Endothelial cell of umbilical vein (primary cell): Measurements from ENCODE around the gene GPR176. TPM values are rescaled to one million over a fixed set of nuclear protein-coding genes. Genes with fewer than 3 reads are reported as not detected.

Experiments used
- BruUV-seq: library from RNA; stranded (reverse); fragments of 400-500 nt; replicated peaks from 2 replicates; lab custom pipeline; 2021; lab: Mats Ljungman, UMichigan
- CTCF ChIA-PET: fragments of 300-600, 350-600 bp; sonication (Branson Sonifier 250); formaldehyde crosslinking; loops from one replicate; lab custom pipeline; 2021; ENCODE audit warnings: antibody characterized with exemption, inconsistent platforms; lab: Charles Lee
- POLR2A ChIA-PET: fragments of 300-600, 350-600 bp; sonication (Branson Sonifier 250); formaldehyde crosslinking; loops from one replicate; lab custom pipeline; 2021; ENCODE audit warnings: antibody characterized with exemption, inconsistent platforms; lab: Charles Lee
- DNase-seq: peaks from one replicate; pipeline ENCODE4 v3.0.0-alpha.2; 2011; ENCODE audit warnings: low read depth, low spot score
- FAIRE-seq: peaks from 2 replicates; lab custom pipeline; 2011; peaks lifted over from hg19 to GRCh38; lab: Jason Lieb, UNC
- H2AFZ ChIP-seq: 2 replicates; pipeline ENCODE4 v1.6.0; 2012; ENCODE audit warnings: low read depth, low read length, control low read depth, inconsistent platforms
- H3K27ac ChIP-seq: 2 replicates; pipeline ENCODE4 v1.5.1; 2011; ENCODE audit warnings: low read depth, mild to moderate bottlenecking, control low read depth, low read length, moderate library complexity; ENCODE audit not compliant: insufficient read depth
- H3K27me3 ChIP-seq, 2 experiments: 2 replicates each; pipeline versions ENCODE4 v1.6.0 to v1.6.1; 2011; ENCODE audit warnings: low read length in 2 of 2, mixed read lengths in 1 of 2; ENCODE audit not compliant: control insufficient read depth in 2 of 2, insufficient read depth in 2 of 2
- H3K36me3 ChIP-seq, 2 experiments: 2 replicates in 1 of 2; 3 replicates in 1 of 2; pipeline ENCODE4 v1.5.1; 2011; ENCODE audit warnings: low read length in 2 of 2, mild to moderate bottlenecking in 1 of 2, moderate library complexity in 1 of 2; ENCODE audit not compliant: control insufficient read depth in 2 of 2, insufficient read depth in 2 of 2; ENCODE audit errors: extremely low read depth in 1 of 2
- H3K4me1 ChIP-seq: 3 replicates; pipeline ENCODE4 v1.5.1; 2011; ENCODE audit warnings: mild to moderate bottlenecking, low read length; ENCODE audit not compliant: control insufficient read depth, insufficient read depth; ENCODE audit errors: extremely low read depth
- H3K4me2 ChIP-seq: 2 replicates; pipeline ENCODE4 v1.6.1; 2011; ENCODE audit warnings: low read length, control low read depth, mixed read lengths; ENCODE audit not compliant: insufficient read depth
- H3K4me3 ChIP-seq, 3 experiments: fragments of 200-600 bp in 1 of 3; sonication (generic), shearing (Covaris generic) in 1 of 3; replicated peaks in 1 of 3; 2 replicates each; pipeline ENCODE4 v1.5.1; 2011 to 2016; ENCODE audit warnings: control low read depth in 3 of 3, low read length in 3 of 3, mild to moderate bottlenecking in 2 of 3, inconsistent platforms in 1 of 3, low read depth in 1 of 3, moderate library complexity in 1 of 3; ENCODE audit not compliant: insufficient read depth in 1 of 3
- H3K79me2 ChIP-seq: 2 replicates; pipeline ENCODE4 v1.6.0; 2012; ENCODE audit warnings: low read length, inconsistent platforms; ENCODE audit not compliant: control insufficient read depth, insufficient read depth
- H3K9ac ChIP-seq: replicated peaks from 2 replicates; pipeline ENCODE3; 2011; ENCODE audit warnings: low read length, control low read depth; ENCODE audit not compliant: insufficient read depth; ENCODE audit errors: extremely low read depth
- H3K9me1 ChIP-seq: replicated peaks from 3 replicates; pipeline ENCODE4 v1.6.0; 2011; ENCODE audit warnings: mild to moderate bottlenecking, low read length; ENCODE audit not compliant: control insufficient read depth, insufficient read depth; ENCODE audit errors: extremely low read depth
- H3K9me3 ChIP-seq: replicated peaks from 2 replicates; pipeline ENCODE4 v1.5.1; 2012; ENCODE audit warnings: low read length, inconsistent platforms; ENCODE audit not compliant: control insufficient read depth, insufficient read depth
- H4K20me1 ChIP-seq: replicated peaks from 2 replicates; pipeline ENCODE3; 2011; ENCODE audit warnings: mild to moderate bottlenecking, low read length; ENCODE audit not compliant: control insufficient read depth, insufficient read depth; ENCODE audit errors: extremely low read depth
- CTCF ChIP-seq, 2 donors: IDR thresholded peaks; 1 replicate in 1 of 2; 2 replicates in 1 of 2; pipeline ENCODE4 v1.5.1; 2011; ENCODE audit warnings: low read length in 2 of 2, mild to moderate bottlenecking in 2 of 2, moderate library complexity in 2 of 2, control low read depth in 1 of 2, inconsistent platforms in 1 of 2, low read depth in 1 of 2; ENCODE audit not compliant: insufficient read depth in 1 of 2; ENCODE audit errors: extremely low read depth in 1 of 2
- EZH2 ChIP-seq: IDR thresholded peaks from 2 replicates; pipeline ENCODE4 v1.6.1; 2012; ENCODE audit warnings: borderline replicate concordance, low read depth, mild to moderate bottlenecking, moderate library complexity, low read length, inconsistent platforms; ENCODE audit not compliant: severe bottlenecking
- FOS ChIP-seq: IDR thresholded peaks from 2 replicates; pipeline ENCODE4 v1.6.1; 2011; ENCODE audit warnings: mild to moderate bottlenecking, low read length, moderate library complexity, borderline replicate concordance; ENCODE audit not compliant: insufficient read depth
- GATA2 ChIP-seq: IDR thresholded peaks from 2 replicates; pipeline ENCODE4 v1.7.0; 2011; ENCODE audit warnings: low read depth, mild to moderate bottlenecking, moderate library complexity, mixed read lengths, low read length; ENCODE audit not compliant: insufficient read length, insufficient read depth
- JUN ChIP-seq: IDR thresholded peaks from 2 replicates; pipeline ENCODE4 v1.6.1; 2011; ENCODE audit warnings: borderline replicate concordance, low read depth; ENCODE audit not compliant: insufficient read length, insufficient read depth
- MYC ChIP-seq: IDR thresholded peaks from one replicate; pipeline ENCODE4 v1.6.1; 2011; ENCODE audit warnings: mild to moderate bottlenecking, low read depth, low read length
- POLR2A ChIP-seq: IDR thresholded peaks from 2 replicates; pipeline ENCODE4 v1.6.1; 2012; ENCODE audit warnings: low read depth, mild to moderate bottlenecking, control low read depth, low read length
- POLR2AphosphoS5 ChIP-seq: IDR thresholded peaks from 2 replicates; pipeline ENCODE4 v1.6.1; 2012; ENCODE audit warnings: low read depth, mild to moderate bottlenecking, control low read depth, low read length, moderate library complexity; ENCODE audit not compliant: insufficient read depth
- dilution Hi-C: fragments of 300-500 bp; cut with MboI; formaldehyde crosslinking; loops from one replicate; pipeline ENCODE4 v1.15.0; 2019; ENCODE audit warnings: low sequenced_read_pairs; ENCODE audit not compliant: extremely low pct_ligation_motif_present
- intact Hi-C: fragments of 100-400 bp; cut with micrococcal nuclease; formaldehyde crosslinking; loops from one replicate; pipeline ENCODE4 v1.10.0; 2022
- polyA plus RNA-seq, 4 experiments: library from polyadenylated mRNA; depleted of rRNA in 3 of 4; stranded (reverse) in 3 of 4; unstranded in 1 of 4; fragments of >200 nt; gene quantifications; 2 replicates each; pipeline versions ENCODE4 v1.2.1 to v1.2.3, GENCODE V29; 2011 to 2012; ENCODE audit warnings: missing spikeins in 1 of 4
- total RNA-seq: library from RNA; stranded (reverse); gene quantifications from 2 replicates; pipeline ENCODE4 v1.2.3, GENCODE V29; 2021
- TF ChIP-seq, protein P1 (sequence below): IDR thresholded peaks from 2 replicates; pipeline ENCODE4 v1.6.1; 2011; ENCODE audit not compliant: insufficient read depth, insufficient read length

GPR176 gene
- total and polyA plus RNA-seq, 2 donors (not counting 3 experiments of a cell fraction or from before 2014, with no cell fraction given) = 35.3 to 68.7 TPM

- no peak overlapping the region for H3K4me2 ChIP-seq
- no peaks in the 10 kb centered on the region for H3K9me1 ChIP-seq
- CTCF ChIA-PET = interaction anchor here (1.0 to 1.7 kb wide), 2 partner anchors 38 to 79 kb away, joined by 3 to 4 read pairs; no protein-coding TSS in a partner anchor
- dilution Hi-C loops = no loop called here
- no peak overlapping the region for H3K4me3 ChIP-seq
- BruUV-seq = no TSS peak
- no peak for TF ChIP-seq JUN
- TF ChIP-seq EZH2 = no peak
- TF ChIP-seq GATA2 = no peak
- TF ChIP-seq POLR2AphosphoS5 = no peak
- TF ChIP-seq CTCF (IDR thresholded peaks at IDR 0.05; ENCODE audit: extremely low read depth in 1 of 2, insufficient read depth in 1 of 2, low read depth in 1 of 2, low read length in 2 of 2) = no peak
- TF ChIP-seq FOS = no peak
- TF ChIP-seq, protein P1, sequence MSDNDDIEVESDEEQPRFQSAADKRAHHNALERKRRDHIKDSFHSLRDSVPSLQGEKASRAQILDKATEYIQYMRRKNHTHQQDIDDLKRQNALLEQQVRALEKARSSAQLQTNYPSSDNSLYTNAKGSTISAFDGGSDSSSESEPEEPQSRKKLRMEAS = no peak
- TF ChIP-seq POLR2A = no peak
- no peak for TF ChIP-seq MYC
- intact Hi-C loops = no loop called here
- peaks cover 10% of the 10 kb centered on the region for H3K4me1 ChIP-seq
- POLR2A ChIA-PET = no interaction called here
- H3K36me3 ChIP-seq = no peaks in the 10 kb centered on the region
- no peak overlapping the region for H3K27ac ChIP-seq
- no peak overlapping the region for H3K9ac ChIP-seq
- H3K27me3 ChIP-seq = no peaks in the 10 kb centered on the region
- no peak for FAIRE-seq
- H3K79me2 ChIP-seq = no peaks in the 10 kb centered on the region
- H3K9me3 ChIP-seq = no peaks in the 10 kb centered on the region
- H2AFZ ChIP-seq = no peak overlapping the region
- DNase-seq = no peak
- H4K20me1 ChIP-seq = no peaks in the 10 kb centered on the region
Measured at GRCh38 chr15:39794954-39795353, 125.1 kb downstream of the GPR176 start.
